ENCODE measurements around the gene THAP7. TPM values are rescaled to one million over a fixed set of nuclear protein-coding genes. Genes with fewer than 3 reads are reported as not detected.

THAP7 gene
- polyA plus RNA-seq, 5 donors = 14.7 to 30.0 (median 19.2) TPM

- DNase-seq = no peak
Measured at GRCh38 chr22:20951151-20951931, 50.6 kb downstream of the THAP7 start.

DNA sequence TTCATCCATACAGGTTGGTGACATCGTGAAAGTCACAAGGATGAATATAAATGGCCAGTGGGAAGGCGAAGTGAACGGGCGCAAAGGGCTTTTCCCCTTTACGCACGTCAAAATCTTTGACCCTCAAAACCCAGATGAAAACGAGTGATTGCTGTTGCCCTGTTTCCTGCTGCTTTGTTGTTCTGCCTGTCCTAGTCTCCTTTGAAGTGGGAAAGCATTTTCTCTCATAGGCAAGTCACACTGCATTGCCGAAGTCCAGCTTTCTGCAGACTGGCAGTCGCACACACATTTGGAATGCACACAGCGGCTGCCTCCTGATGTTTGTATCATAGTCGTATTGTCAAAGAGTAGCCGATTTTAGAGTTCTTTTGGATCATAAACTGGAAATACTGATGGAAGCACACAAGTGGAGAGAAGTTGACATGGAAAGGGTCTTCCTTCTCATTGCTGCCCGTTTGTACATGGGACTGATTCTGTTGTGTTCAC is 52.2 kb downstream of the THAP7 start:
- DNase-seq = no peak

Other genes with a start within 250 kb of the THAP7 start
- 1 to 10 TPM in 1 of 5 donors, under 1 TPM in 4; 0.08 to 2.4 (median 0.20) TPM for gene SERPIND1, start 228.0 kb downstream of the THAP7 start, polyA plus RNA-seq (ENCODE audit: insufficient read depth in 1 of 5, insufficient read length in 5 of 5, low replicate concordance in 1 of 5)
- gene PI4KA, start 143.3 kb downstream of the THAP7 start, polyA plus RNA-seq (ENCODE audit: insufficient read depth in 1 of 5, insufficient read length in 5 of 5, low replicate concordance in 1 of 5) = 10 to 100 TPM; 46.5 to 73.7 (median 72.2) TPM
- gene SNAP29, start 143.1 kb downstream of the THAP7 start, polyA plus RNA-seq (ENCODE audit: insufficient read depth in 1 of 5, insufficient read length in 5 of 5, low replicate concordance in 1 of 5) = 10 to 100 TPM; 27.8 to 39.9 (median 28.8) TPM
- 10 to 100 TPM; 57.1 to 68.3 (median 60.3) TPM for gene CRKL, start 84.7 kb downstream of the THAP7 start, polyA plus RNA-seq (ENCODE audit: insufficient read depth in 1 of 5, insufficient read length in 5 of 5, low replicate concordance in 1 of 5)
- 1 to 10 TPM in 1 of 5 donors, under 1 TPM in 4; 0.50 to 1.1 (median 0.76) TPM for gene AIFM3, start 34.9 kb downstream of the THAP7 start, polyA plus RNA-seq (ENCODE audit: insufficient read depth in 1 of 5, insufficient read length in 5 of 5, low replicate concordance in 1 of 5)
- 10 to 100 TPM; 43.4 to 67.5 (median 55.6) TPM for gene LZTR1, start 19.8 kb downstream of the THAP7 start, polyA plus RNA-seq (ENCODE audit: insufficient read depth in 1 of 5, insufficient read length in 5 of 5, low replicate concordance in 1 of 5)
- gene P2RX6, start 13.0 kb upstream of the THAP7 start, polyA plus RNA-seq (ENCODE audit: insufficient read depth in 1 of 5, insufficient read length in 5 of 5, low replicate concordance in 1 of 5) = 1 to 10 TPM in 4 of 5 donors, under 1 TPM in 1; 0.95 to 3.4 (median 1.8) TPM
- gene SLC7A4, start 30.4 kb upstream of the THAP7 start, polyA plus RNA-seq (ENCODE audit: insufficient read depth in 1 of 5, insufficient read length in 5 of 5, low replicate concordance in 1 of 5) = under 1 TPM; 0.18 to 0.78 (median 0.46) TPM
- gene LRRC74B, start 43.8 kb upstream of the THAP7 start, polyA plus RNA-seq (ENCODE audit: insufficient read depth in 1 of 5, insufficient read length in 5 of 5, low replicate concordance in 1 of 5) = 1 to 10 TPM in 4 of 5 donors, under 1 TPM in 1; 0.25 to 2.4 (median 1.4) TPM

Data from right lung (tissue), 5 donors.